Skin of body (tissue), 2 donors: ENCODE data around the gene RABL3. TPM values are rescaled to one million over a fixed set of nuclear protein-coding genes. Genes with fewer than 3 reads are reported as not detected.
"Not testable (repeated sequence)": the region's sequence is repeated elsewhere in the genome, so short reads cannot be mapped to it uniquely, and the experiment has no call there.

ENCODE experiments used
- DNase-seq: peaks from one replicate; lab custom pipeline; 2025; lab: John Stamatoyannopoulos, UW
- total RNA-seq: library from RNA; depleted of rRNA; stranded (reverse); fragments of >200 nt; gene quantifications from one replicate; pipeline ENCODE4 v1.2.3, GENCODE V29; 2014

Gene RABL3, protein sequence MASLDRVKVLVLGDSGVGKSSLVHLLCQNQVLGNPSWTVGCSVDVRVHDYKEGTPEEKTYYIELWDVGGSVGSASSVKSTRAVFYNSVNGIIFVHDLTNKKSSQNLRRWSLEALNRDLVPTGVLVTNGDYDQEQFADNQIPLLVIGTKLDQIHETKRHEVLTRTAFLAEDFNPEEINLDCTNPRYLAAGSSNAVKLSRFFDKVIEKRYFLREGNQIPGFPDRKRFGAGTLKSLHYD
- 10.4 TPM for total RNA-seq

DNA sequence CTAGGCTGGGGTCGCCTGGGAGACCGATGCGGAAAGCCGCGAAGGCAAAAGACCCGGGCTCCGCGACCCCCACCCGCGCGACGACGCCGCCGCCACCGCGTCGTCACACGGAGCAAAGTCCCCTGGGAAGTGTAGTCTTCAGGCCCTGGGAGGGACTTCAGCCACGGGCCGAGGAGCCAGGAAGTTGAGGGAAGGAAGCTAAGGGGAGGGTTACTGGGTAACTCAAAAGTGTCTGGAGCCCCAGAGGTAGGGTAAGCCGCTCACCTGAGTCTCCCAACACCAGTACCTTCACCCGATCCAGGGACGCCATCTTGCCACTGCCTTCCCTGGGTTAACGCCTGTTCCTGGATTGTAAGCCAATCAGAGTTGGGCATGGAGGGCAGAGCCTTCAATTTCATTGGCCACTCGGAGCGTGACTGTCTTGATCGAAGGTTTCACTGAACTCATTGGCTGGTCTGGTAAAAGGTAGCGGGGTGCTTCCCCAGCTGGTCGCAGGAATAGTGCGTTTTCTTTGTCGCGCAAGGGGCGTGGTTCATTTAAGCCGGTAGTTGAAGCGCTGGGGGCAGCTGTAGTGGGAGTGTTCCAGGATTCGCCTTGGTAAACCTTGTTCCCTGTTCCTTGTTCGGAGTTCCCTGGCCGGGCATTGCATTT, at the start of gene RABL3, which contains the start of gene GTF2E1:
RABL3 (minus strand) TSS at position 319 of the 651 bp plus-strand sequence; CDS start at position 310, 9 bp downstream.
GTF2E1 (plus strand) TSS at position 547 of the 651 bp plus-strand sequence. CDS start 7,809 bp downstream, outside the sequence.
- DNase-seq: peak; percentile 100

DNA sequence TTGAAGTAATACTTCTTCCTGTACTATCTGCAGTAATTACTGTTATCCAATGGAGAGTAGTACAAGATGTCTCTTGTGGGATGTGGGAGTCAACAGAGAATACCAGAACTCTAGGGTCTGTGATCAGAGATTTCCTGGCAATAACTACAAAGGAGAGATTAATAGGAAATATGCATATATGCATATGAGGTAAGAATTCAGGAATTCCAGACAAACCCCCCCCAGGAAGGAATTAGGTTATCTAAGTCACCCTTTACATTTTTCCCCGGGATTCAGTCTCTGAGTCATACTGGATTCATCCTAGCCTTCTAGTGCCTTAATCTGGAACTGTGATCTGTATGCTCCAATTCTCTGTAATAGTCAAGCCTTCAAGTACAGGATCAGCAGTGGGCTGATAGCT, 49.6 kb upstream of the RABL3 start:
- DNase-seq: no peak

DNA sequence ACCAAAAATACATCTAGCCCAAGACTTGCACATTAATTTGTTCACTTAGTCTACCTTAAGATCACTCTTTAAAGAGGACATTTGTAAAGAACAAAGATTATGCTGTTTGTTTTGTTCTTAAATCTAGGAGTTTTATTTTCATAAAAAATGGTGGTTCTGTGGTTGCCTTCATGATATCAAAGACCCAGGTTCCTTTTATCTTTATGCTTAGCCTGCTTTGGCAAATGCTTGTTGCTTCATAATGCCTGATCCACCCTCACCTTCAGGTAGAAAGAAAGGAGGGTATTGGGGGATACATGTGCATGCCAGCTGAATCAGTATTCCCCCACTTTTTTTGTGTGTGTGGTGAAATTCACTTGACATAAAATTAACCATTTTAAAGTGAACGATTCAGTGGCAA, 48.7 kb upstream of the RABL3 start:
- no peak for DNase-seq

DNA sequence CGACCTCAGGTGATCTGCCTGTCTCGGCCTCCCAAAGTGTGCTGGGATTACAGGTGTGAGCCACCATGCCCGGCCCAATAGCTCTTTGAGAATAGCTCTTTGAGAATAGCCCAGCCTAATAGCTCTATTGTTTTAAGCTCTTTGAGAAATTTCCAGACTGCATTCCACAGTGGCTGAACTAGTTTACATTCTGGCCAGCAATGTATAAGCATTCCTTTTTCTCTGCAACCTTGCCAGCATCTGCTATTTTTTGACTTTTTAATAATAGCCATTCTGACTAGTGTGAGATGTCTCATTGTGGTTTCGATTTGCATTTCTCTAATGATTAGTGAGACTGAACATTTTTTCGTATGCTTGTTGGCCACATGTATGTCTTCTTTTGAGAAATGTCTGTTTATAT, 43.5 kb upstream of the RABL3 start:
- DNase-seq: not testable (repeated sequence)

DNA sequence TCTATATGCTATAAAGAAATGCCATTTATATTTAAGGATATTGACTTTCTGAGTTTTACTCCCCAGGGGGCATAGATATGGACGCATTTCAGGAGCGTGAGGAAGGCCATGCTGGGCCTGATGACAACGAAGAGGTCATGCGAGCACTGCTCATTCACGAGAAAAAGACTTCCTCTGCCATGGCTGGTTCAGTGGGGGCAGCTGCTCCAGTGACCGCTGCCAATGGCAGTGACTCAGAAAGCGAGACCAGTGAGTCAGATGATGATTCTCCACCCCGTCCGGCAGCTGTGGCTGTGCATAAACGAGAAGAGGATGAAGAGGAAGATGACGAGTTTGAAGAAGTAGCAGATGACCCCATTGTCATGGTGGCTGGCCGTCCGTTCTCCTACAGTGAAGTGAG, 38.7 kb upstream of the RABL3 start:
- no peak for DNase-seq

DNA sequence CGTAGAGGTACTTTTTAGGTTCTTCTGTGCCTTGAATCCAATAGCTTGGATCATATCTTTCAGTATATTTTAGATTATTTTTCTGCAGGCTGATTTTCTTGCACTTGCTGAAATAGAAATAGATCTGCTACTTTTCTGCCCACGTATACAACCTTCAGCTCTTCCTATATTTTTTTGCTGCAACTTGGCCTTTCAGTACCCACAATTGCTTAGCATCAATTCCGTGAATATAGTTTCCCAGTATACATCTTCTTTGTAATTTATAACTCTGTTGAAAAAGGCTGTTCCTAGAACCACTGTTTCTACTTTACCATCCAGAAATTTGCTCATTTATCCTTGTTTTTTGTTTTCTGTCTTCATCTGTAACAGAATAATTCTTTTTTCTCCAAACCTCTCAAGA, 36.5 kb upstream of the RABL3 start:
- no peak for DNase-seq

DNA sequence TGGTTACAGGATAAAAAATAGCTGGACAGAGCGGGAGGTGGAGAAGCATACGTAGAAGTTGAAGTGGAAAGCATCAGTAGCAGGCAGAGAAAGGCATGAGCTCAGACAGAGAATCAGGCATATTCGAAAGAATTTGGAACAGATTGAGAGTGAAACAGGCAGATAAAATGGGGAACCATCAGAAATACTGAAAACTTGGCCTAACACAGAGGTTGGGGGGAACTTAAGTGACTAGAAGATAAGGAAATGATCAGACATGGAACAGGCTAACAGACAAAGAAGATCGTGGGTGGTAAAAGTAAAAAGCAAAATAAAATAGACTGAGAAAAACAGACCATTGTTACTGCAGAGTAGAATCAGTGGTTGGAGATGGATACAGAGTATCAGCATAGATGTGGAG, 33.1 kb upstream of the RABL3 start:
- DNase-seq: no peak

DNA sequence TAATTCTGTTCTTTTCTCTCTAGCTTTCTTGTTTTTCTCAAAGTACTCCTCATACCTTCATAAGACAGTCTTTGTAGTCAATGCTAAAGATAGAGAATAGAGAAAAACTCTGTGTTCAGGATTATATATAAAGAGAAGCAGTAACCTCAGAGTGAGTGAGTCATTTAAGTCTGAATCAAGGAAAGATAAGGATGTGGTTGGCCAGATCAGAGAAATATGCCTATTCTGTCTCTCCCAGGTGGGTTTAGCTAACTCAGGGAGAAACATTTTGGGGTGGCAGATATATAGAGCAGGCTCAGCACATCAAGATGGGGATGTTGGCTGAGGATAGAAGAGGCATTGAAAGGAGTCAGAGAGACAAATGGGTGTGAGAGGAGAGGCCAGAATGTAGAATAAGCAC, 31.6 kb upstream of the RABL3 start:
- DNase-seq: no peak

DNA sequence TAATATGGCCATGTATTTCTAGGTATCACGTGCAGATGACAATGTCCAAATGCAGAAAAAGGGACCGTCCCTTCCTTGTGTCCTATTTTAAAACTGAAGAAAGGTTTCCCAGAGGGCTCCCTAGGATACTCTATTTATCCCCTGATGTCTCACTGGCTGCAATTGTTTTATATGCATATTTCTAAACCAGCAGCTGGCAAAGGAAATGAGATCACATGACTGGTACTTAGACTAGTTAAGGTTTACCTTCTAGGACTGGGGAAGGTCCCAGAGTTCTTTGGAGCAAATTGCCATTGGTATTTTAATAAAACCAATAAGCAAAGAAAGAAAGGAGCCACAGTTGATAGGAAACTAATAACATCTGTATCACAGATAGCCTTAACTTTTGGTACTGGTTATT, 29.8 kb upstream of the RABL3 start:
- no peak for DNase-seq

DNA sequence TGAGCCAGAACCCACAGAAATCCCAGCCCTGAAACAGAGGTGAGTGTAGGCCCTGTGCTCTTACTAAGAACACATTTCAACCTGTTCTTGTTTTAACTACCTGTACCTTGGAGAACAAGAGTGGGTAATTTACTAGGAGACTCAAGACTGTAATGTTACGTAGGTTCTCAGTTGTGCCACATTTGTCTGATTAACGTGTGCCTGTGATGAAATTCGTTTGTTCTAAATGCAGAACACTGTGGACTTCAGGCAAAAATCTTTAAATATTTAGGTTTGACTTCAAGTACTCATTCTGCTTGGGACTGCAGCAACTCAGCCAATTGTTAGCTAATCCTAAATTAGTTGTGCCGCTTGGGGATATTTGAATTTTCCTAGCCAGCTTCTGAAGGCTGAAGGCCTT, 28.6 kb upstream of the RABL3 start:
- DNase-seq: no peak

DNA sequence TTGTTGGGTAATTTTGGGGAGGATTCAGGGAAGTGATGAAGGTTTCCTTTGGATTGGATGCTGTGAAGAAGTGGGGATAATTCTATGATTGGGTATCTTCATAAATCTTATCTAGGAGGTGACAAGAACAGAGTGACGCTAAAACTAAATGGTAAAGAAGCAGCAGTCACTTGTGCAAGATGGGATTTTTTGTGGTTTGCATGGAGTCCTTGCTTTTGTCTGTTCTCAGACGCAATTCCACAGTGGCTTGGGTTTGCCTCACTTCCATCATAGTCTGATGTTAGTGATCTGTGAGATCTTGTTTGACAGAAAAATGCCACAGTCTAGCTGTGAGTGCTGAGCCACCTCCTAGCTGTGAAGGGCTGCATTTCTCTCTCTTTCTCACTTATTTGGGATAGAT, 27.1 kb upstream of the RABL3 start:
- DNase-seq: no peak

DNA sequence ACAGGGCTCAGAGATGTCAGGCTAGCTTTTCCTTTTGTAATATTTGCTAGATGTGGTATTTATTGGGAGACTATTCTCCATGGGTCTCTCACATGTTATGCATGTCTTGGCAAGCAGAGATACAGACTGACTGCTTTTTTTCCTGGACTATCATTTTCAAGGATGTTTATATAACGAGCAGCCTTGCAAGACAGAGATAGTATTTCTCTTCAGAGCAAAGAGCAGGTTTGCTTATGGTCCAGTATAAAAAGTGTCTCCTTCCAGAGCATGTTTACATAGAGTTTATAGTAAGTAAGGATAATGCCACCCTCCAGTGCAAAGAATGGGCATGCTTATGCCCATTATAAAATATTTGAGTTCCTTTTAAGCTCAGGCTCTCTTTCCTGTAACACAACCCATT, 24.8 kb upstream of the RABL3 start:
- no peak for DNase-seq

DNA sequence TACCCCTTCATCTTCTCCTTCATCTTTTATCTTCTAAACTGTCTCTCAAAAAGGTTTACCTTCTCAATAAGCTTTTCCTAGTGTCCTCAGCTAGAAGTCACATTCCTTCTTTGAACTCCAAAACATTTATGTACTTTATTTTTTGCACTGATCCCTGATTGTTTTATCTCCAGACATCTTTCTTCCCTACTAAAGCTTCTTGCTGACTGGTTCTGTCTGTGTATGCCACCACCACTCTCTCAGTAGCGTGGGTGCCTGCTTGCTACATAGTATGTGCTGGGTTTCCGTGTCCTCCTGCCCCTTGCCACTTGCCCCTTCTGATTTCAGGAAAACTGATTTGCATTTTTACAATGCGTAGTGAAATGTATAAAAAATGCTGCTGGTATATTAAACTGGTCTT, 24.3 kb upstream of the RABL3 start:
- DNase-seq: no peak

DNA sequence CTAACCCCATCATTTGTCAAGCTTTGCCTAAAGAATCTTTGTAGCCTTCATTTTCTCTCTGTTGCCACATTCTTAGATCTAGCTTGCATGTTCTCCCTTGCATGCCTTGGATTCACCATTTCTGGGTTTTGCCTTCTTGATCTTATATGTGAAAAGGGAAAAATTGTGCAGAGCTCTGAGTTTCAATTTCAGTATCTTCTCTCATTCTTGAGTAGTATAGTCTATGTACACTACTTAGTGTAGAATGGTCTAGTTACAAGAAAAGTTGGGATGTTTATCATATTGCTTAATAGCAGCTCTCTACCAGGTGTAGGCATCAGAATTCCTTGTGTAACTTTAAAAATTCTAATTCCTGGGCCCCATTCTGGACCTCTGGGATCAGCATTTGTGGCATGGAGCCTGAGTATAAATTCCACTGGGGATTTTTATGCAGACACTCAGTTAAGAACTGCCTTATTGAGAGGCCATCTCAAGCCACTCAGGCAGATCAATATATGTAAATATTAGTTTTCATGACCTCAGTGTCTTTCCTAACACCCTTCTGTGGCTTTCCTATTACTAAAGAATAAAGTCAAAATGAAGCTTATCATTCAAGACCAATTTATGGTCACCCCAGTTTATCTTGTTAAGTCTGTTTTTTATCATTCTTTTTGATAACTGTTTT, 23.6 kb upstream of the RABL3 start:
- no peak for DNase-seq

DNA sequence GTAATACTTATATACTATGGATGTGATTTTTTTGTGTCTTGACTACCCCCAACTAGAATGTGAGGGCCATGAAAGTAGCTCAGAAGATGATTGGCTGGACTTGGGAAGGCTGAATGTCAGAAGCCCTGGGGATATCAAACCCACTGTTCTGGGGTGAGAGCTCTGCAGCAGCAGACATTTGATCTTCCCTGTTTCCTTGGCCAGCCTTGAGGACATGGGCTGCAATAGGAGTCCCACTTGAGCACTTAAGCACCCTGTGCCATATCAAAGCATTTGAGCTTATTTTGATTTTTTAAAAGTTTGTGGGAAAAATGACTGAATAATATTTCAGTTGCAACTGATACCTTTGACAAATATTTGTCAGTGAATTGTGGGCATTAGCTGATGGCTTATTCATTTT, 21.9 kb upstream of the RABL3 start:
- no peak for DNase-seq

DNA sequence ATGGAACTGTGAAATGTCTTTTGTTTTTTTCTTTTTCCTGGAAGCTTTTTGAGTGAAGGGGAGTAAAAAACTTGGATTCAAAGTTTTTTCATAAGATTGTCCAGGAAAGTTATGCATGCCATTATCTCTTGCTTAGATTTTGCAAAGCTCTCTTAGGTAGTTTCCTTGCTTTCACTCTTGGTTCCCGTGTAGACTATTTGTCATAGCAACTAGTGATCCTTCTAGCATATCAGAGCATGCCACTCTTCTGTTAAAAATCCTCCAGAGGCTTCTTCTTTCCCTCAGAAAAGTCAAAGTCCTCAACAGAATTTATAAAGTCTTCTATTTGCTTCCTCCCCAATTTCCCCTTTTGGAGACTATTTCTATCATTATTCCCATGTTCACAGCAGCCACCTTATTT, 21.3 kb upstream of the RABL3 start:
- no peak for DNase-seq

DNA sequence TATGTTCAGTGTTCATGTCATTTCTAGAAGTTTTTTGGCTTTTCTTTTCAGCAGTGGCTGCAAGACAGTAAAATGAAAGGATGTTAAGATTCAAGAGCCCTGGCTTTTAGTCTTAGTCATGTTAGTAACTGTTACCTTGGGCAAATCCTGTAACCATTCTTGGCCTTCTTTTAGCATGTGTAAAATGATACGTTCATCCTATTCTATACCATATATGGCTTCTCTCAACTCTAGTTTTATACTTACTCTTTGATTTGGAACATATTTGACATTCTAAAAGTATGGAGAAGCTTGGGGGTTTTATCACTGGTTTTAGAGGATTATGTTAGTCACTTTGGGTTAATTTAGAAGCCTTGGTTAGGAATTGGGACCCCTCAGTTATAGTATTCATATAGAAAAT, 20.3 kb upstream of the RABL3 start:
- no peak for DNase-seq

DNA sequence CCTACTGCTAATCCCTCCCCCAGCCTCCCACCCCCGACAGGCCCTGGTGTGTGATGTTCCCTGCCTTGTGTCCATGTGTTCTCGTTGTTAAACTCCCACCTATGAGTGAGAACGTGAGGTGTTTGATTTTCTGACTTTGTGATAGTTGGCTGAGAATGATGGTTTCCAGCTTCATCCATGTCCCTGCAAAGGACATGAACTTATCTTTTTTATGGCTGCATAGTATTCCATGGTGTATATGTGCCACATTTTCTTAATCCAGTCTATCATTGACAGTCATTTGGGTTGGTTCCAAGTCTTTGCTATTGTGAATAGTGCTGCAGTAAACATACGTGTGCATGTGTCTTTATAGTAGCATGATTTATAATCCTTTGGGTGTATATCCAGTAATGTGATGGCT, 16.2 kb upstream of the RABL3 start:
- DNase-seq: not testable (repeated sequence)

DNA sequence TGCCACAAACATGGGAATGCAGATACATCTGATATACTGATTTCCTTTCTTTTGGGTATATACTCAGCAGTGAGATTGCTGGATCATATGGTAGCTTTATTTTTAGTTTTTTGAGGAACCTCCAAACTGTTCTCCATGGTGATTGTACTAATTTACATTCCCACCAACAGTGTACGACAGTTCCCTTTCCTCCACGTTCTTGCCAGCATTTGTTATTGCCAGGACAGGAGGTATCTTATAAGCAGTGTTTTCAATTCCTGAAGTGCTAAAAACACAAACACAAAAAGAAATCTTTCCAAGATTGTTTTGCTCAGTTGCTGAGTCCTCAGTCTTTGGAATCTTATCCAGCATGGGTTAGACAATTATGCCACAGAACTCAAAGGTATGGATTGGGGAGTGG, 13.7 kb upstream of the RABL3 start:
- DNase-seq: no peak

DNA sequence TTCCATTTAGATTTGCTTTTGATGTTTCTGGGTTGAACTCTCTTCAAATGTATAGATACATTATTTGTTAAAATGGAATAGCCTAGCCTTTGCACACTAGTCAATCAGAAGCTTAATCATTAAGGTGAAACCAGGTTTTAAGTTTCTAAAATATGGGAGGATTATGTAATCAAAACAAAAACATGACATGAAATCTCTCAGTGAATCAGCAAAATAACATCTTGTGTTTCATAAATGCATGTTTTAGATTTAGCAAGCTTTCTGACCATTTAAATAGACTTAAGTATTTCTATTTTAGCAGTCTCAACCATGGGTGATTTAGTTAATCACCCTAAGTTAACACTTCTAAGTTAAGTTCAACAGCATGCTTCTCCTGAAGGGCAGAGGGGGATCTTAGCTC, 11.5 kb upstream of the RABL3 start:
- DNase-seq: no peak

DNA sequence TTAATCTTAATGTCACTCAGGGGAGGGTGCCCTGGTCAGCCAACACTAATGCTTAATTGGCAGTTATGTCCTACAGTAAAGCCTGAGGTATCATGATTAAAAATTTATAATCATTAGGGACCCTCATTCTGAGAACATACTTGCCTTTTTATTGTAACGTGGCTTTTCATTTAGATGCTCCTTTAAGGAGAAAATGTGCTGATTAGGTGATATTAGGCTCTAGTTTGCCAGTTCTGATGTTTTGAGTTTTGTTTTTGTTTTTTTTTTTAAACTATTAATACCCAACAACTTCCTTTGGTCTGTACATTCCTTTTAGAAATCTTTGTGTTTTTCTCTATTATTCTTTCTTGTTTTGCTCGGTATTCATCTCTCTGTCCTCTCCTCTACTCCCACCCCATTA, 10.5 kb upstream of the RABL3 start:
- DNase-seq: no peak

DNA sequence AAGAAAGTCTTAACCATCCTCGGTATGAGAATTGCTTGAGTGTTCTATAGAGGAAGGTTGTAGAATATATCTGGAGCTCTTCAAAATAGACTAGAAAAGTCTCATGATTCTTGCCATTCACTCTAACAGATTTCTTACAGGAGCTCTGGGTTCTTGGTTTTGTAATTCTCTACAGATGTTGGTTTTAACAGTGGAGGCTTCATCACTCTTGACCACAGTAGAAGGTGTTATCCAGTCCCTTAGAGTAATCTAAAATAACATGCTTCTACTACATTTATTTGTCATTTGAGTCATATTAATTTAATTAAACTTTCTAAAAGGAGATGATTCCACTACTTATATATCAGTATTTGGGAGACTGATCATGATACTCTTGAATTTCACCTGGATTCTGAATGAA, 9.9 kb upstream of the RABL3 start:
- no peak for DNase-seq

DNA sequence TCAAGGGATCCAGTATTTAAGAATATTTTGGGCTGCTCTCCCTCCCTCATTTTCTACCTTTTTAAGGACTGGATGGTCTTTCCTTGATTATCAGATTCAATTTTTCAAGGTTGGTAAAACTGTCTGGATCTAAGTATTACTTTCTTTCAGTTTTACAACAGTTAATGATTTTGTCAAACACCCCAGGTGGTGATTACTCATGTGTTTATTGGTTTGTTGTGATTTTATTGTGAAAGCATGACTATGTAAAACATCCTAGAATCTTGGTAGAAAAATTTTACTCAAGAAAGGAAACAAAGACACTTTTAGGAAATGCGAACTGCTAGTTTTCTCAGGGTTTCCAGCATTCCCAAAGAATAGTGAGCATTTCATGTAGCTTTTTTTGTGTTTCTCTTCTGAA, 7.5 kb upstream of the RABL3 start:
- no peak for DNase-seq
